Activated naive CD4-positive, alpha-beta T cell (primary cell): ENCODE measurements around the gene TMEM80.
A peak's percentile ranks its signal among the peaks of the same experiment; 100 is the strongest.
"Not testable (repeated sequence)": the region's sequence is repeated elsewhere in the genome, so short reads cannot be mapped to it uniquely, and the experiment has no call there.

Experiments
- DNase-seq, 4 experiments: peaks; one replicate each; lab custom pipeline; 2025; lab: John Stamatoyannopoulos, UW

TMEM80 gene

GRCh38 chr11:695538-696248 lies at the start of gene TMEM80:
TMEM80 (plus strand) TSS chr11:695816; CDS start chr11:695828, 12 bp downstream.
- DNase-seq: peak; percentile 86 to 97 (median 96)

- no peak for DNase-seq
Measured at GRCh38 chr11:646214-646613, 49.4 kb upstream of the TMEM80 start.

- not testable (repeated sequence) for DNase-seq
Measured at GRCh38 chr11:647672-648158, 47.9 kb upstream of the TMEM80 start.

GRCh38 chr11:650482-650881 lies 45.1 kb upstream of the TMEM80 start:
- DNase-seq: no peak

GRCh38 chr11:653136-653535 lies 42.5 kb upstream of the TMEM80 start:
- not testable (repeated sequence) for DNase-seq

GRCh38 chr11:653837-654236 lies 41.8 kb upstream of the TMEM80 start:
- no peak for DNase-seq

GRCh38 chr11:654444-654843 lies 41.2 kb upstream of the TMEM80 start:
- not testable (repeated sequence) for DNase-seq

GRCh38 chr11:655036-655726 lies 40.4 kb upstream of the TMEM80 start:
- no peak for DNase-seq

- DNase-seq: no peak
Measured at GRCh38 chr11:656426-656825, 39.2 kb upstream of the TMEM80 start.

GRCh38 chr11:656866-657265 lies 38.8 kb upstream of the TMEM80 start:
- DNase-seq: no peak

- no peak for DNase-seq
Measured at GRCh38 chr11:657691-658126, 37.9 kb upstream of the TMEM80 start.

GRCh38 chr11:659532-660085 lies 36.0 kb upstream of the TMEM80 start:
- no peak for DNase-seq

- DNase-seq: no peak
Measured at GRCh38 chr11:660281-660680, 35.3 kb upstream of the TMEM80 start.

- DNase-seq: no peak
Measured at GRCh38 chr11:660681-661444, 34.8 kb upstream of the TMEM80 start.

- DNase-seq: peak in 2 of 4 experiments; percentile 11 to 16
Measured at GRCh38 chr11:662689-663274, 32.8 kb upstream of the TMEM80 start.

- no peak for DNase-seq
Measured at GRCh38 chr11:665062-665703, 30.4 kb upstream of the TMEM80 start.

- no peak for DNase-seq
Measured at GRCh38 chr11:665704-666281, 29.8 kb upstream of the TMEM80 start.

GRCh38 chr11:673866-674265 lies 21.8 kb upstream of the TMEM80 start:
- no peak for DNase-seq

GRCh38 chr11:674406-674805 lies 21.2 kb upstream of the TMEM80 start:
- no peak for DNase-seq

GRCh38 chr11:678297-678696 lies 17.3 kb upstream of the TMEM80 start:
- DNase-seq: no peak
